HG02852 (cell line): ENCODE results near the gene SELENOS.

Experiments used
- ATAC-seq: cut with Tn5 transposase; IDR thresholded peaks from one replicate; pipeline ENCODE4 v1.9.1; 2021; ENCODE audit warnings: mild to moderate bottlenecking, moderate library complexity; ENCODE audit not compliant: unreplicated experiment

The SELENOS gene

GRCh38 chr15:101277038-101277822 lies at the start of gene SELENOS:
Gene SELENOS, minus strand, starts transcription at chr15:101277485. Its CDS starts 68 bp downstream, at chr15:101277417.
- ATAC-seq, result peak; percentile 88

- ATAC-seq, result no peak
These were observed 49.3 kb upstream of the SELENOS start for GRCh38 chr15:101326462-101327146.

GRCh38 chr15:101326026-101326315 lies 48.7 kb upstream of the SELENOS start:
- no peak for ATAC-seq

GRCh38 chr15:101325263-101326025 lies 48.2 kb upstream of the SELENOS start:
- ATAC-seq, result no peak

- no peak for ATAC-seq
These were observed 47.4 kb upstream of the SELENOS start for GRCh38 chr15:101324524-101325177.

GRCh38 chr15:101323793-101324523 lies 46.7 kb upstream of the SELENOS start:
- no peak for ATAC-seq

- no peak for ATAC-seq
These were observed 45.7 kb upstream of the SELENOS start for GRCh38 chr15:101322854-101323477.

- no peak for ATAC-seq
These were observed 44.9 kb upstream of the SELENOS start for GRCh38 chr15:101322016-101322695.

GRCh38 chr15:101320501-101321052 lies 43.3 kb upstream of the SELENOS start:
- ATAC-seq, result no peak

- no peak for ATAC-seq
These were observed 41.6 kb upstream of the SELENOS start for GRCh38 chr15:101318839-101319238.

GRCh38 chr15:101318147-101318819 lies 41.0 kb upstream of the SELENOS start:
- ATAC-seq, result no peak

- no peak for ATAC-seq
These were observed 40.1 kb upstream of the SELENOS start for GRCh38 chr15:101317336-101317872.

GRCh38 chr15:101316529-101316928 lies 39.2 kb upstream of the SELENOS start:
- no peak for ATAC-seq

GRCh38 chr15:101315736-101316135 lies 38.5 kb upstream of the SELENOS start:
- ATAC-seq, result no peak

GRCh38 chr15:101314336-101315125 lies 37.2 kb upstream of the SELENOS start:
- no peak for ATAC-seq

- no peak for ATAC-seq
These were observed 35.9 kb upstream of the SELENOS start for GRCh38 chr15:101313041-101313761.

- no peak for ATAC-seq
These were observed 33.2 kb upstream of the SELENOS start for GRCh38 chr15:101310508-101310907.
